Measurements from ENCODE around the gene NELL1. TPM values are rescaled to one million over a fixed set of nuclear protein-coding genes. Genes with fewer than 3 reads are reported as not detected.
A peak's percentile ranks its signal among the peaks of the same experiment; 100 is the strongest.

The NELL1 gene
- total RNA-seq, 1 experiment from 2014 or later, result 2.6 TPM

- no peaks in the 10 kb centered on the region for H3K27me3 ChIP-seq (ENCODE audit: control insufficient read depth, insufficient read depth, low read length)
- DNase-seq, result no peak
- no peaks in the 10 kb centered on the region for H3K36me3 ChIP-seq (replicated peaks; ENCODE audit: control insufficient read depth, insufficient read depth, low read length)
- no peak overlapping the region for H3K4me3 ChIP-seq (ENCODE audit: insufficient read depth, low read depth, low read length)
These were observed 295.6 kb downstream of the NELL1 start for GRCh38 chr11:20964985-20965384.

DNA sequence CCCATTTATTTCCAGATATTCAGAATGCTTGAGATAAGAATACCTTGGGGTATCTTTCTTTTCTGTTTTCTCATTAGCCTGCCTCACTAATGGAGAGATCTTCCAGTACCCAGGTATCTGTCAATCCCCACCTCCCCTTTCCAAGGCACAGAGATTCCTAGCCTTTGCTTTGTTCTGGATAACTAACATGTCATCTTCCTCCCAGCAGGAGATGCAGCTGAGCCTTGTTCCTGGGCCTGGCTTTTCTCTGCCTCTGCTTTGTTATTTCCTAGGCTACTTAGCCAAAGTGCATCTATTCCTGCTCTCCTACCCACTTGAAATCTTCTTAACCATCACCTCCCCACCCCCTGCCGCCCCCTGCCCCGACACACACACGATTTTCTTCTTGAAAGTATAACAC is 297.1 kb downstream of the NELL1 start:
- DNase-seq, result peak; percentile 39
- no peak overlapping the region for H3K4me3 ChIP-seq (ENCODE audit: insufficient read depth, low read depth, low read length)
- H3K36me3 ChIP-seq (replicated peaks; ENCODE audit: control insufficient read depth, insufficient read depth, low read length), result no peaks in the 10 kb centered on the region
- H3K27me3 ChIP-seq (ENCODE audit: control insufficient read depth, insufficient read depth, low read length), result no peaks in the 10 kb centered on the region

- Histone ChIP-seq H3K36me3 (replicated peaks; ENCODE audit: control insufficient read depth, insufficient read depth, low read length) (no peaks in the 10 kb centered on the region), H3K27me3 (ENCODE audit: control insufficient read depth, insufficient read depth, low read length) (no peaks in the 10 kb centered on the region), H3K4me3 (ENCODE audit: insufficient read depth, low read depth, low read length) (no peak overlapping the region)
- DNase-seq, result no peak
These were observed 304.7 kb downstream of the NELL1 start for GRCh38 chr11:20973940-20974559.

DNA sequence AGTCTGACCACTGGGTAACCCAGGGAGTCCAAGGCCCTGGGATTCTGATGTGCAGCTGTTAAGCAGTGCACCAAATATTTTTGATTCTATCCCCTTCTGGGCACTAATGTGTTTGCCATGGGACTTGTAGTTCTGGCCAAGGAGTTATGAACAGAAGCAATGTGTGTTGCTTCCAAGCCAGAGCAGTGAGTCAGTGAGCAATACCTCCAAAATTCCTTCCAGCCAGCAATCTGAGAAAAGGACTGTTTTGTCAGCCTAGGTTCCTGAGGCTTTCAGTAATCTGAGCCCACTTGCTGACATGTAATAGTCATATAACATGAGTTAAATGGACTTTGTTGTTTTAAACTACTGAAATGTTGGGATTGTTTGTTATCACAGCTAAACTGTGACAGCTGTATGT is 311.4 kb downstream of the NELL1 start:
- no peaks in the 10 kb centered on the region for H3K27me3 ChIP-seq (ENCODE audit: control insufficient read depth, insufficient read depth, low read length)
- H3K4me3 ChIP-seq (ENCODE audit: insufficient read depth, low read depth, low read length), result no peak overlapping the region
- no peaks in the 10 kb centered on the region for H3K36me3 ChIP-seq (replicated peaks; ENCODE audit: control insufficient read depth, insufficient read depth, low read length)
- DNase-seq, result no peak

- Histone ChIP-seq H3K36me3 (replicated peaks; ENCODE audit: control insufficient read depth, insufficient read depth, low read length) (no peaks in the 10 kb centered on the region), H3K4me3 (ENCODE audit: insufficient read depth, low read depth, low read length) (no peak overlapping the region), H3K27me3 (ENCODE audit: control insufficient read depth, insufficient read depth, low read length) (no peaks in the 10 kb centered on the region)
- DNase-seq, result no peak
These were observed 321.1 kb downstream of the NELL1 start for GRCh38 chr11:20990447-20990846.

DNA sequence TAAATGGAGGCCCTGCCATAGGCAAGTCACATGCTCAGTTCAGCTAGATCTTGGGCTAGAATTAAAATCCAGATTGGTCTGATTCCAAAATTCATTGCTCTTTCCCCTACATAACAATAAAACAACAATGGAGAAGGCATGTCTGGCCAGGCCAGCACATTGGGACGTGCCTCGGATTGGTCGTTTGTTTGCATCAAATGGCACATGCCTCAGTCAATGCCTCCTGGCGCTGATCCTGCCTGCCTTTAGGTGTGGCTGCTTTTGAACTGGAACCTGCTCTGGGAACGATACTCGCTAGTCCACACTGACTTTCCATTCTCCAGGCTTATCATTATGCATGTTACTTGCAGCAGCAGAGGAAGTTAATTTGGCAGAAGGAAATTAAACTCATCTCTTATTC is 322.1 kb downstream of the NELL1 start:
- DNase-seq, result no peak
- Histone ChIP-seq H3K36me3 (replicated peaks; ENCODE audit: control insufficient read depth, insufficient read depth, low read length) (no peaks in the 10 kb centered on the region), H3K4me3 (ENCODE audit: insufficient read depth, low read depth, low read length) (no peak overlapping the region), H3K27me3 (ENCODE audit: control insufficient read depth, insufficient read depth, low read length) (no peaks in the 10 kb centered on the region)

DNA sequence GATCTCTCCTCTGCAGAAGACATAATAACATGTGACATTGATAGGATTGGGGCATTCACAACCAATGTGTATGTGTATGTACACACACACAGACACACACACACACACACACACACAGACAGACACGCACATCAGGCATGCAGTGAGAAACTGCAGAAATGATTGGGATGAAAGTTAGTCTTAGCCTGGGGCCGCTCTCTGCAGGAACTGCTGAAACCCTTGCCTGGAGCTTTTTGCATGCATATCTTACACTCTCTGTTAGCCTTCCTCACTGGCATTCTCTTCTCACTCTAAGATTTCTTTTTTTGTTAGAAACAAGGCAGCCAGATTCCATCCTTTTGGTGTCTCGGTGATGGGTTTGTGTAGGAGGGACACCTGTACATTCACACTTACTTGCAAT is 337.9 kb downstream of the NELL1 start:
- no peaks in the 10 kb centered on the region for H3K27me3 ChIP-seq (ENCODE audit: control insufficient read depth, insufficient read depth, low read length)
- H3K36me3 ChIP-seq (replicated peaks; ENCODE audit: control insufficient read depth, insufficient read depth, low read length), result no peaks in the 10 kb centered on the region
- H3K4me3 ChIP-seq (ENCODE audit: insufficient read depth, low read depth, low read length), result no peak overlapping the region
- no peak for DNase-seq

DNA sequence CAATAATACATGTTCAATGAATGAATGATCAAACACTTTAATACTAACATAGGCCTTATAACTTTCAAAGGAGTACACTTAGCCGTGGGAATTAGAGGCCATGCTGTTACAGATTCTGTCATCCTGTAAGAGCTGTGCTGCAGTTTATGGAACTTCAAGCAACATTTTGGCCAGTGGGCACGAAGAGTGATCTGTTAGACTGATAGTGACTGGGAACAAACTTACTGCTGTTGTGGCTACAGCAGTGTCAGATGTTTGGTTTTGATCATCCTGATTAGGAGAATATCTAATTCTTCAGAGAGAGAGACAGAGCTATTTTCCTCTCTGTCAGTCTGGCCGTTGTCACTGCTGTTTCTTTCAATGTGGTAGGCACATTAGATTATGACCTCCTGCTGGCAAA is 348.9 kb downstream of the NELL1 start:
- Histone ChIP-seq H3K4me3 (ENCODE audit: insufficient read depth, low read depth, low read length) (no peak overlapping the region), H3K36me3 (replicated peaks; ENCODE audit: control insufficient read depth, insufficient read depth, low read length) (no peaks in the 10 kb centered on the region), H3K27me3 (ENCODE audit: control insufficient read depth, insufficient read depth, low read length) (no peaks in the 10 kb centered on the region)
- DNase-seq, result no peak

DNA sequence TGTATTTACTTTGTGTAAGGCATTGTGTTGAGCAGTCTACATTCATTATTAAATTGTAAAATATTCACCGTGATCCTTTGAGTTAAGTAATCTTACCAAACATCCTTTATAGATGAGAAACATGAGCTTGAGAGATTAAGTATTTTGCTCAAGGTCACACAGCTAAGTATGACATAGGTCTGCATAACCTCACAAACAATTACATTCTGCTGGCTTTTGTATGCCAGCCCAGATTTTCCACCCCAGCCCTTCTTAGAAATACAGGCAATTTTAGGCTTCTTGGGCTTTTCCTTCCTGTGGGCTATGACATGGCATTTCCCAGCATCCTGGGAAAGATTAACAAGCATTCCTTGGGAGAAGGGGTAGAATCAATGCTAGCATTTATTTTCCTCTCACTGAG is 357.3 kb downstream of the NELL1 start:
- Histone ChIP-seq H3K27me3 (ENCODE audit: control insufficient read depth, insufficient read depth, low read length) (no peaks in the 10 kb centered on the region), H3K36me3 (replicated peaks; ENCODE audit: control insufficient read depth, insufficient read depth, low read length) (no peaks in the 10 kb centered on the region), H3K4me3 (ENCODE audit: insufficient read depth, low read depth, low read length) (no peak overlapping the region)
- DNase-seq, result no peak

DNA sequence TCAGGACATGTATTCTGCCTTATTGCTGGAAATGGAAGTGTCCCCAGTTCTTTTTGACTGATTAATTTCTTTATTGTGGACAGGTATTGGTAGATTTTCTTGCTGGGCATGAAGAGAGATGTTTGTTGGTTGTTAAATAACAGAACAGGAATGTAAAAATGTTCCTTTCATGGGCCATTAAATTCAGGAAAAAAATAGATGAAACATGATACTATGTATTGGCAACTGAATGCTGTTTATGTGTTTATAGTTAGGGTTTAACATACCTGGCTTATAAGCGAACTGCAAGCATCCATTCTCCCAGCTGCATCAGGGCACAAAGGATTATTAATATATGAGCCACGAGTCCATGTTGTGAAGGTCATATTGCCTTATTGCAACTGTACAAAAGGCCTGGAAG is 368.5 kb downstream of the NELL1 start:
- H3K4me3 ChIP-seq (ENCODE audit: insufficient read depth, low read depth, low read length), result no peak overlapping the region

DNA sequence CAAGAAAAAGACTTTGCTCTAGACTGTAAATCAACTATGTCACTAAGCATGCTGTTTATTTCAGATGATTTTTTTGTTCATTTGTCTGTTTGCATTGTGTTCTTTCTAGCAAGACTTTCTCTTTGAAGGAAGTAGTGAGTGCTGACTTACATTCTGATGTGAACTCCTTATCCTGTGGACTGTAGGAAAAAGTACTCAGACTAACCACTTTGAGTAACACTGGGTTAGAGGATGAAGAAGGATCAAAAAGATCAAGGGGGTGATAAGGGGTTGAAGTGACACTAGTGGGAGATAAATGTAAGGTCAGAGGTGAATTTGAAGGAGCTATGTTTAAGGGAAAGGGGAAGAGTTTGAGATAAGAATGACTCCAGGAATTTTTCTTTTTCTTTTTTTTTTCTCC is 369.4 kb downstream of the NELL1 start:
- Histone ChIP-seq H3K27me3 (ENCODE audit: control insufficient read depth, insufficient read depth, low read length) (no peaks in the 10 kb centered on the region), H3K36me3 (replicated peaks; ENCODE audit: control insufficient read depth, insufficient read depth, low read length) (no peaks in the 10 kb centered on the region), H3K4me3 (ENCODE audit: insufficient read depth, low read depth, low read length) (no peak overlapping the region)
- no peak for DNase-seq

More for the DNA sequence above, 368.5 kb downstream of the NELL1 start:
- DNase-seq, result no peak
- H3K27me3 ChIP-seq (ENCODE audit: control insufficient read depth, insufficient read depth, low read length), result no peaks in the 10 kb centered on the region
- no peaks in the 10 kb centered on the region for H3K36me3 ChIP-seq (replicated peaks; ENCODE audit: control insufficient read depth, insufficient read depth, low read length)

GRCh38 chr11:21040630-21041029 is 371.2 kb downstream of the NELL1 start:
- H3K27me3 ChIP-seq (ENCODE audit: control insufficient read depth, insufficient read depth, low read length), result no peaks in the 10 kb centered on the region
- H3K4me3 ChIP-seq (ENCODE audit: insufficient read depth, low read depth, low read length), result no peak overlapping the region
- DNase-seq, result no peak
- H3K36me3 ChIP-seq (replicated peaks; ENCODE audit: control insufficient read depth, insufficient read depth, low read length), result no peaks in the 10 kb centered on the region

DNA sequence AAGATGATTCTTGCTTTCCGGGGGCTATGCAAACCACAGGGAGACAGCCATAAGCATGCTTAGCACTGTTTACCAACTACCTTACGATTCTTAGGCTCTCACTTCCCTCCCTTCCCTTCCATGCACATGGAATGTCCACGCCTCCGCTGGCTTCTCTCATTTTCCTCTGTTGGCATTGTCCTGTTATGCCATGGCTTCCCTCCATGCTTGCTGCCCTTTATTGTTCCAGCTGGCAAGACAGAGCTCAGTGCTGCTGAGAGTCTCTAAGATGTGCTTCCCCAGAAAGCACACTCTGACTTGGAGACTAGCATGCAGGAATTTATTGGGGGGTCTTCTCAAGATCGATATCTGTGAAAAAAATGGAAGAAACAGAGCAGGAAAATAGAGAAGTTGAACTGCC is 379.2 kb downstream of the NELL1 start:
- Histone ChIP-seq H3K27me3 (ENCODE audit: control insufficient read depth, insufficient read depth, low read length) (no peaks in the 10 kb centered on the region), H3K36me3 (replicated peaks; ENCODE audit: control insufficient read depth, insufficient read depth, low read length) (no peaks in the 10 kb centered on the region), H3K4me3 (ENCODE audit: insufficient read depth, low read depth, low read length) (no peak overlapping the region)
- no peak for DNase-seq

DNA sequence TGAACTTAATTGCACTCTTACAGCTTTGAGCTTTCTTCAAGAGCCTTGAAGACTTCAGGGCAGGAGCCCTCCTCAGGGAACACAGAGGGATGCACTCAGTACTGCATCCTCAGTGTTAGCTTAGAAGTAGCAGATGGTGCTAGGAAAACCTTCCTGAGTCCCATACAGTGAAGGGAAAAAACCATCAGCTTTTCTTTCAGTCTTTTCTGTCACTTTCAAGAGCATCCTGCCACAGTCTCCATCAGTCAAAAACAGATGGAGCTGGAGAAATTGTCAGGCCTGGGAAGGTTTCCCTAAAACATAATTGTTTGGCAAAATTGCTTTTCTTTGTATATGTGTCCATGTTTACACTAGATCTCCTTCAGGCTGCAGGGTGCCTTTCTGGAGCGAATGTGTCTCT is 384.1 kb downstream of the NELL1 start:
- DNase-seq, result no peak
- Histone ChIP-seq H3K4me3 (ENCODE audit: insufficient read depth, low read depth, low read length) (no peak overlapping the region), H3K36me3 (replicated peaks; ENCODE audit: control insufficient read depth, insufficient read depth, low read length) (no peaks in the 10 kb centered on the region), H3K27me3 (ENCODE audit: control insufficient read depth, insufficient read depth, low read length) (no peaks in the 10 kb centered on the region)

DNA sequence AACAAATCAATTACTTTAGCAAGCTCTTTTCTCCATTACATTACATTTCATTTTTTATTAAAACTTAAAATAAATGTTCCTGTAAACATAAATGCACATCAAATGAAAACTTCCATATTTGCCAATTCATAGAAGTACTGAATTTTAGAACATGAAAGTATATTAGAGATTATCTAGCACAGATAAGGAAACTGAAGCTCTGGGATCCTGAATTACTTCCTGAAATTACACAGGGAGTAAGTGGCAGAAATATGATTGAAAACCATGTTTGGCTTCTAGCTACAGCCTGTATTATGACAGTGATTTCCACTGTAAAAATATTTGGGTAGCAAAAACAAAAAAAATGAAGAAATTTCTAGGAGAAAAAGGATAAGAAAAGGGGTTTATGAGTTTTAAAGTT is 387.3 kb downstream of the NELL1 start:
- DNase-seq, result no peak
- H3K27me3 ChIP-seq (ENCODE audit: control insufficient read depth, insufficient read depth, low read length), result no peaks in the 10 kb centered on the region
- H3K36me3 ChIP-seq (replicated peaks; ENCODE audit: control insufficient read depth, insufficient read depth, low read length), result no peaks in the 10 kb centered on the region
- no peak overlapping the region for H3K4me3 ChIP-seq (ENCODE audit: insufficient read depth, low read depth, low read length)

- H3K36me3 ChIP-seq (replicated peaks; ENCODE audit: control insufficient read depth, insufficient read depth, low read length), result no peaks in the 10 kb centered on the region
- DNase-seq, result no peak
- H3K4me3 ChIP-seq (ENCODE audit: insufficient read depth, low read depth, low read length), result no peak overlapping the region
- no peaks in the 10 kb centered on the region for H3K27me3 ChIP-seq (ENCODE audit: control insufficient read depth, insufficient read depth, low read length)
These were observed 390.5 kb downstream of the NELL1 start for GRCh38 chr11:21059879-21060278.

Data from H7 (cell line).